ENCODE data around the gene C10orf90.

The C10orf90 gene

GRCh38 chr10:126670056-126670894 lies at the start of gene C10orf90:
TSS of gene C10orf90 (minus strand) at chr10:126670693. CDS start at chr10:126670480, 213 bp downstream.
- no peak within 1 kb of the TSS for H3K27ac ChIP-seq
- DNase-seq (ENCODE audit: low read depth, low spot score): no peak

- H3K27ac ChIP-seq: no peak overlapping the region
- DNase-seq (ENCODE audit: low read depth, low spot score): no peak
Observed at GRCh38 chr10:126716366-126716765, 45.9 kb upstream of the C10orf90 start.

GRCh38 chr10:126713594-126713993 lies 43.1 kb upstream of the C10orf90 start:
- no peak overlapping the region for H3K27ac ChIP-seq
- DNase-seq (ENCODE audit: low read depth, low spot score): no peak

GRCh38 chr10:126712681-126713080 lies 42.2 kb upstream of the C10orf90 start:
- DNase-seq (ENCODE audit: low read depth, low spot score): no peak
- no peak overlapping the region for H3K27ac ChIP-seq

GRCh38 chr10:126705951-126706565 lies 35.6 kb upstream of the C10orf90 start:
- no peak for DNase-seq (ENCODE audit: low read depth, low spot score)

GRCh38 chr10:126705131-126705530 lies 34.6 kb upstream of the C10orf90 start:
- no peak for DNase-seq (ENCODE audit: low read depth, low spot score)
- no peak overlapping the region for H3K27ac ChIP-seq

More at GRCh38 chr10:126705951-126706565, 35.6 kb upstream of the C10orf90 start:
- no peak overlapping the region for H3K27ac ChIP-seq

- DNase-seq (ENCODE audit: low read depth, low spot score): no peak
- no peak overlapping the region for H3K27ac ChIP-seq
Observed at GRCh38 chr10:126704649-126705048, 34.2 kb upstream of the C10orf90 start.

- no peak for DNase-seq (ENCODE audit: low read depth, low spot score)
- no peak overlapping the region for H3K27ac ChIP-seq
Observed at GRCh38 chr10:126702181-126702580, 31.7 kb upstream of the C10orf90 start.

- DNase-seq (ENCODE audit: low read depth, low spot score): no peak
Observed at GRCh38 chr10:126701526-126701925, 31.0 kb upstream of the C10orf90 start.

GRCh38 chr10:126696684-126697083 lies 26.2 kb upstream of the C10orf90 start:
- DNase-seq (ENCODE audit: low read depth, low spot score): no peak
- no peak overlapping the region for H3K27ac ChIP-seq

More at GRCh38 chr10:126701526-126701925, 31.0 kb upstream of the C10orf90 start:
- no peak overlapping the region for H3K27ac ChIP-seq

GRCh38 chr10:126691456-126691855 lies 21.0 kb upstream of the C10orf90 start:
- no peak overlapping the region for H3K27ac ChIP-seq
- no peak for DNase-seq (ENCODE audit: low read depth, low spot score)

GRCh38 chr10:126690534-126690933 lies 20.0 kb upstream of the C10orf90 start:
- DNase-seq (ENCODE audit: low read depth, low spot score): no peak
- H3K27ac ChIP-seq: no peak overlapping the region

- DNase-seq (ENCODE audit: low read depth, low spot score): no peak
- H3K27ac ChIP-seq: no peak overlapping the region
Observed at GRCh38 chr10:126689461-126689994, 19.0 kb upstream of the C10orf90 start.

GRCh38 chr10:126687121-126687606 lies 16.7 kb upstream of the C10orf90 start:
- H3K27ac ChIP-seq: no peak overlapping the region
- no peak for DNase-seq (ENCODE audit: low read depth, low spot score)

- DNase-seq (ENCODE audit: low read depth, low spot score): no peak
- H3K27ac ChIP-seq: no peak overlapping the region
Observed at GRCh38 chr10:126686719-126687118, 16.2 kb upstream of the C10orf90 start.

GRCh38 chr10:126686268-126686667 lies 15.8 kb upstream of the C10orf90 start:
- no peak for DNase-seq (ENCODE audit: low read depth, low spot score)
- no peak overlapping the region for H3K27ac ChIP-seq

GRCh38 chr10:126685756-126686155 lies 15.3 kb upstream of the C10orf90 start:
- no peak for DNase-seq (ENCODE audit: low read depth, low spot score)
- H3K27ac ChIP-seq: no peak overlapping the region

- H3K27ac ChIP-seq: no peak overlapping the region
- no peak for DNase-seq (ENCODE audit: low read depth, low spot score)
Observed at GRCh38 chr10:126684171-126684745, 13.8 kb upstream of the C10orf90 start.

- no peak for DNase-seq (ENCODE audit: low read depth, low spot score)
- H3K27ac ChIP-seq: no peak overlapping the region
Observed at GRCh38 chr10:126683466-126683865, 13.0 kb upstream of the C10orf90 start.

GRCh38 chr10:126675656-126676438 lies 5.4 kb upstream of the C10orf90 start:
- DNase-seq (ENCODE audit: low read depth, low spot score): no peak
- no peak overlapping the region for H3K27ac ChIP-seq
